PFSK-1 (cell line): ENCODE data around the gene ARID5A.

Source experiments
- FOXP2 ChIP-seq: optimal IDR thresholded peaks from 2 replicates; pipeline ENCODE3; 2011; ENCODE audit warnings: borderline replicate concordance, control low read depth, inconsistent platforms; ENCODE audit not compliant: insufficient read depth; ENCODE audit errors: extremely low read length, extremely low read depth
- POLR2AphosphoS5 ChIP-seq: IDR thresholded peaks from 2 replicates; pipeline ENCODE4 v1.6.1; 2012; ENCODE audit warnings: low read depth, mild to moderate bottlenecking, control low read depth, low read length, moderate library complexity
- REST ChIP-seq, 2 experiments: IDR thresholded peaks; 2 replicates each; pipeline versions ENCODE4 v1.6.1 to v1.8.0; 2011 to 2012; ENCODE audit warnings: low read depth in 2 of 2, low read length in 2 of 2, control low read depth in 1 of 2, inconsistent platforms in 1 of 2, mild to moderate bottlenecking in 1 of 2, moderate library complexity in 1 of 2; ENCODE audit not compliant: insufficient read depth in 1 of 2
- SIN3A ChIP-seq: IDR thresholded peaks from 2 replicates; pipeline ENCODE4 v1.6.1; 2012; ENCODE audit warnings: mild to moderate bottlenecking, low read length, moderate library complexity, borderline replicate concordance; ENCODE audit not compliant: insufficient read depth
- TAF1 ChIP-seq: IDR thresholded peaks from 2 replicates; pipeline ENCODE4 v1.6.1; 2012; ENCODE audit warnings: low read length, control low read depth, borderline replicate concordance; ENCODE audit not compliant: insufficient read depth

Gene ARID5A

GRCh38 chr2:96574364-96574763 is 37.8 kb downstream of the ARID5A start:
- TF ChIP-seq REST (IDR thresholded peaks at IDR 0.05; ENCODE audit: insufficient read depth in 1 of 2, low read depth in 2 of 2, low read length in 2 of 2), result no peak
- TF ChIP-seq SIN3A, result no peak

GRCh38 chr2:96575785-96576456 is 39.4 kb downstream of the ARID5A start:
- TF ChIP-seq SIN3A, result no peak

- TF ChIP-seq FOXP2, result no peak
Observed at GRCh38 chr2:96577501-96577900, 40.9 kb downstream of the ARID5A start.

- TF ChIP-seq SIN3A (no peak), REST (IDR thresholded peaks at IDR 0.05; ENCODE audit: insufficient read depth in 1 of 2, low read depth in 2 of 2, low read length in 2 of 2) (no peak), FOXP2 (no peak), TAF1 (no peak), POLR2AphosphoS5 (no peak)
Observed at GRCh38 chr2:96578731-96579130, 42.2 kb downstream of the ARID5A start.

- TF ChIP-seq SIN3A (no peak), TAF1 (no peak), FOXP2 (no peak), POLR2AphosphoS5 (no peak), REST (IDR thresholded peaks at IDR 0.05; ENCODE audit: insufficient read depth in 1 of 2, low read depth in 2 of 2, low read length in 2 of 2) (no peak)
Observed at GRCh38 chr2:96579422-96579821, 42.9 kb downstream of the ARID5A start.

- TF ChIP-seq POLR2AphosphoS5 (no peak), TAF1 (no peak), SIN3A (no peak), REST (IDR thresholded peaks at IDR 0.05; ENCODE audit: insufficient read depth in 1 of 2, low read depth in 2 of 2, low read length in 2 of 2) (no peak), FOXP2 (no peak)
Observed at GRCh38 chr2:96580771-96581170, 44.2 kb downstream of the ARID5A start.
